ENCODE data around the gene IREB2. TPM values are rescaled to one million over a fixed set of nuclear protein-coding genes. Genes with fewer than 3 reads are reported as not detected.

The IREB2 gene
- total RNA-seq, 2 experiments from 2014 or later, result 67.0 to 69.6 TPM

GRCh38 chr15:78404796-78405195 lies 33.2 kb upstream of the IREB2 start:
- POLR2A ChIA-PET, result interaction anchor here (0.6 kb wide), 1 partner anchor 935 kb away, joined by 3 read pairs; no protein-coding TSS in a partner anchor
- CTCF ChIA-PET, result interaction anchor here (1.0 kb wide), 1 partner anchor 10 kb away, joined by 3 read pairs; no protein-coding TSS in a partner anchor

- ChIA-PET POLR2A (no interaction called here), CTCF (interaction anchor here (1.0 kb wide), 1 partner anchor 11 kb away, joined by 3 read pairs; no protein-coding TSS in a partner anchor)
Measured at GRCh38 chr15:78405336-78405924, 32.6 kb upstream of the IREB2 start.

- ChIA-PET POLR2A (interaction anchor here (0.5 kb wide), 1 partner anchor 18 kb away, joined by 3 read pairs; no protein-coding TSS in a partner anchor), CTCF (interaction anchor here (1.0 kb wide), 1 partner anchor 11 kb away, joined by 3 read pairs; no protein-coding TSS in a partner anchor)
Measured at GRCh38 chr15:78406016-78406585, 31.9 kb upstream of the IREB2 start.

- POLR2A ChIA-PET, result no interaction called here
Measured at GRCh38 chr15:78407608-78408354, 30.2 kb upstream of the IREB2 start.

DNA sequence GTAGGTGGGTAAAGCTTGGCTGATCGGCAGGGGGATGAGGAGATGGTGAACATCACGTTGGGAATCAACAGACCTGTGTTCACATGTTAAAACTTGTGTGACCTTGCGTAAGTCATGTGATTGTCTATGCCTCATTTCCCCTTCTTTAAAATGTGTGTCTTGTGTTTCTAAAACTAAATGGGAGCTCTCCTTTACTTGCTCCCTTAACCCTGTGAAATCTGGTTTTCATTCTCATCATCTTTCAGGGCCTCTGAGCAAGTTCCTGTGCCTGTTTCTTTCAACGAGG lies 29.7 kb upstream of the IREB2 start:
- POLR2A ChIA-PET, result no interaction called here
- CTCF ChIA-PET, result no interaction called here

More at GRCh38 chr15:78407608-78408354, 30.2 kb upstream of the IREB2 start:
- CTCF ChIA-PET, result no interaction called here

GRCh38 chr15:78408961-78409360 lies 29.1 kb upstream of the IREB2 start:
- CTCF ChIA-PET, result no interaction called here
- POLR2A ChIA-PET, result interaction anchor here (0.6 kb wide), 1 partner anchor 11 kb away, joined by 6 read pairs; no protein-coding TSS in a partner anchor

DNA sequence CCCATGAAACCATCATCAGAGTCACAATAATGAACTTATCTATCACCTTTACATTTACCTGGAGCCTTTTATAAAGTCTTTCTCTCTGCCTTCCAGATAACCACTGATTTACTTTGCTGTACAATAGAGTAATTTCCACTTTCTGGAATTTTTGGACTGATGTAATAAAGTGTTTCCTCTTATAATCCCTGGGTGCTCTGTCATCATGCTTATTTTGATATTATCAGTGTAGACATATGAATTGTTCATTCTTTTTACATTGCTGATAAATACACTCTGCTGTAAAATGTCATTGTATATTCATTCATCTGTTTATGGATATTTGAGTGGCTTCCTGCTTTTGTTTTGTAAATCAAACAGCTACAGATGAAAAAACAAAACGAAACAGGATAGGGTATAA lies 27.0 kb upstream of the IREB2 start:
- POLR2A ChIA-PET, result no interaction called here
- CTCF ChIA-PET, result interaction anchor here (1.3 kb wide), 1 partner anchor 12 kb away, joined by 6 read pairs; no protein-coding TSS in a partner anchor

DNA sequence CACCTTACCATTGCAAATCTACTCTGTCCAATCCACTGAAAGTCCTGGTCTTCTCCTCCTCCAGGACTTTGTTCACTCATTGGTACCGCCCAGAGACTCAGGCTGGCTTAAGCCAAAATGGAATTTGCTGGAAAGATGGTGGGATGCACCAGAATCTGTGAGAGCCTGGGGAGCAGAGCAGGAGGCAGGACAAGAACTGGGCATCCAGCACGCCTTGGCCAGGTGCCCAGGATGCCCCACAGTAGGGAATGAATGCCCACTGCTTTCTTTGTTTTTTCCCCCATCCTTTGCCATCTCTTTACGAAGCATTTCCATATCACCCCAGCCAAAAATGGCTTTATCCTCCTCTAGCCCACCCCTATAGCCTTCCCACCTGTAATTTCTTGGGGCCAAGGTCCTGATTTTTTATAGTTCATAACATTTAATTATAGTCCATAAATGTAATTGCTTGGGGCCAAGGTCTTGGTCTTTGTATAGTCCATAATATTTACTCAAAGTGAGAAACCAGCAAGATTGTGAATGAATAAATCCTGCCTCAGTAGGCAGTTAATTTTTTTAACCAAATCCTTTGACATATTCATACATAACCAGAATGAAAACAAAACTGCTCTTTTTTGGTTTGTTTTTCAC lies 23.3 kb upstream of the IREB2 start:
- ChIA-PET POLR2A (no interaction called here), CTCF (interaction anchor here (1.2 kb wide), 1 partner anchor 149 kb away, joined by 3 read pairs; no protein-coding TSS in a partner anchor)

DNA sequence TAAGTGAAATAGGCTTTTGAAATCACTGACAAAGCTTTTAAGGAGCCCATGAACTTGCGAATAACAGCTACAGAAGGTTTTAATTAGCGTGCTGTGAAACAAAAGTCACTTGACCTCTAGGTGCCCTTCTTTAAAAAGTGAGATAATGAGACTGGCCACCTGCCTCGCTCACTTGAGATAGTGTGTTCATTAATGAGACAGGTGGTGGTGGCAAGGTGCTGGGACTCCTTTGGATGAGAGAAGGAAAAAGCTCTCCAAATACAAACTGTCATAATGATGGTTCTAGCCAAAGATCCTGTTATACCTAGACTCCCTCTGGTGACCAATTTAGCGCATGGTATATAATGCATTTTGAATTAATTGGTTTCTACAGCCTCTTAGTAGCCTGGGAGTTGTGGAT lies 22.7 kb upstream of the IREB2 start:
- CTCF ChIA-PET, result interaction anchor here (1.2 kb wide), 1 partner anchor 149 kb away, joined by 3 read pairs; no protein-coding TSS in a partner anchor
- POLR2A ChIA-PET, result no interaction called here

GRCh38 chr15:78417754-78418630 lies 20.0 kb upstream of the IREB2 start:
- ChIA-PET POLR2A (no interaction called here), CTCF (interaction anchor here (0.7 kb wide), 1 partner anchor 109 kb away, joined by 3 read pairs; no protein-coding TSS in a partner anchor)

DNA sequence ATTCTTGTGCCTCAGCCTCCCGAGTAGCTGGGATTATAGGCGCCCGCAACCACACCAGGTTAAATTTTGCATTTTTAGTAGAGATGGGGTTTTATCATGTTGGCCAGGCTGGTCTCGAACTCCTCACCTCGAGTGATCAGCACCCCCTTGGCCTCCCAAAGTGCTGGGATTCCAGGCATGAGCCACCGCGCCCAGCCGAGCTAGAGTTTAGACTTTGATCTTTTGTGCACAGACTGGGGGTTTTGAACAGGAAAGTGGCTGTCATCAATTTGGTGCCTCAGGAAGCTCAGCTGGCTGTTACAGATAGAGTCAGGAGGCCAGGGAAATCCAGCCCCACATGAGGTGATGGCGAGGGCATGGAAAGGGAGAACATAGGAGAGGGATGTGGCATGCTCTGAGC lies 19.3 kb upstream of the IREB2 start:
- POLR2A ChIA-PET, result no interaction called here
- CTCF ChIA-PET, result interaction anchor here (0.7 kb wide), 1 partner anchor 110 kb away, joined by 3 read pairs; no protein-coding TSS in a partner anchor

DNA sequence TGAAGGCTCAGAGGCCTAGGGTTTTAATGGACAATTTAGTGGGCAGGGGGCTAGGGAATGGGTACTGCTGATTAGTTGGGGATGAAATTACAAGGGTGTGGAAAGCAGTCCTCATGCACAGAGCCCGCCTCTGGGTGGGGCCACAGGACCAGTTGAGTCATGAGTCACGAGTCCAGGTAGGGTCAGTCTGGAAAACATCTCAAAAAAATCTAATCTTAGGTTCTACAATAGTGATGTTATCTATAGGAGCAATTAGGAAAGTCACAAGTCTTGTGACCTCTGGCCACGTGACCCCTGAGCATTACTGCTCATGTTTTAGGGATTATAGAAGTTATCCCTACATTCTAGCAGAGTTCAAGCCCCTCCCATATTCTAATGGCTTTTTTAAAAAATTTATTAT lies 18.6 kb upstream of the IREB2 start:
- CTCF ChIA-PET, result no interaction called here
- POLR2A ChIA-PET, result no interaction called here

GRCh38 chr15:78420220-78420619 lies 17.8 kb upstream of the IREB2 start:
- CTCF ChIA-PET, result no interaction called here
- POLR2A ChIA-PET, result no interaction called here

DNA sequence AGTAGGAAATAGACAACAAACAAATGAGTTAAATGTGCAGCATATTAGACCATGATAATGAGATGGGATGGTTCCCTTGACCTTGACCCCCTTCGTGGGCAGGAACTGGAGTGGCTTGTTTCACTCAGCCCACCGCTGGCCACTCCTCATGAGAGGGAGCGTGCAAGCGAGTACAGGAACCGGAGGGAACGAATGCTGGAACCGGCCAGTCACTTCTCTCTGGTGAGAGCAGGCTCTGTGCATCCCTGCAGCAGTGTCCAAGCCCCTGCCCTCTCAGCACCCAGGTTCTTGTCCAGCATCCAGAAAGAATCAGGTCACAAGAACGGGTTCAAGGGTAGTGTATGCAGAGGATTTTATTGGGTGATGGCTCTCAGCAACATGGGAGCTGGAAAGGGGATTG lies 17.2 kb upstream of the IREB2 start:
- CTCF ChIA-PET, result interaction anchor here (1.2 kb wide), 1 partner anchor 113 kb away, joined by 4 read pairs; no protein-coding TSS in a partner anchor
- POLR2A ChIA-PET, result no interaction called here

DNA sequence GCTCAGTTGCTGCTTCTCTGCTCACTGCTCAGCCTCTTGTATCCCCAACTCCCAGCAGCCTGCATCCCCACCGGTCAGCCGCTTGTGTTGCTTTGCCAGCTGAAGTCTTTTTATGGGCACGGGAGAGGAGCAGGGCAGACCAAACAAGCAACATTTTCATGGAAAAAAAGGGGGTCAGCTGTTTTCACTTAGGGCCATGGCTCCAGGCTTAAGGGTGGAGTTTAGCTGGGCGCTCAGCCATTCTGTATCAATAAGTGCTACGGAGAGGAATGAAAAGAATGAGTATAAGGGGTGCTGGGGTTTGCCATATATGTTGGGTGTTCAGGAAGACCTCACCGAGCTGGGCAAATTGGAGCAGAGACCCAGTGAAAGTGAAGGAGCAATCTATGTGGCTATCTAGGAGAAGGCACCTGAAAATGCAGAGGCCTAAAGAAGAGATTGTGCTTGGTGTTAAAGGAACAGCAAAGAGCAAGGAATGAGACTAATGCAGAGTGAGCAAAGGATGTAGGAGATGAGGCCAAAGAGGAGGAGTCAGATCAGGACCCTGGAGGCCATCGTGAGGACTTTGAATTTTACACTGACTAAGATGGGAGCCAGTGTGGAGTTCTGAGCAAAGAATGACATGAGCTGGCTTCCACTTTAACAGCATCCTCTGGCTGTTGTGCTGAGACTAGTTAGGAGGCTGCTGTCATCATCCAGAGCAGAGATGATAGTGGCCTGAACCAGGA lies 16.6 kb upstream of the IREB2 start:
- ChIA-PET POLR2A (no interaction called here), CTCF (interaction anchor here (1.2 to 2.8 kb wide), 3 partner anchors 10 to 114 kb away, joined by 4 to 15 read pairs (median 6); partner anchors contain the start of gene IREB2)

- ChIA-PET POLR2A (no interaction called here), CTCF (interaction anchor here (0.5 to 2.8 kb wide), 12 partner anchors 8 to 458 kb away, joined by 3 to 15 read pairs (median 6); partner anchors contain the start of gene IREB2)
Measured at GRCh38 chr15:78422571-78423340, 15.3 kb upstream of the IREB2 start.

DNA sequence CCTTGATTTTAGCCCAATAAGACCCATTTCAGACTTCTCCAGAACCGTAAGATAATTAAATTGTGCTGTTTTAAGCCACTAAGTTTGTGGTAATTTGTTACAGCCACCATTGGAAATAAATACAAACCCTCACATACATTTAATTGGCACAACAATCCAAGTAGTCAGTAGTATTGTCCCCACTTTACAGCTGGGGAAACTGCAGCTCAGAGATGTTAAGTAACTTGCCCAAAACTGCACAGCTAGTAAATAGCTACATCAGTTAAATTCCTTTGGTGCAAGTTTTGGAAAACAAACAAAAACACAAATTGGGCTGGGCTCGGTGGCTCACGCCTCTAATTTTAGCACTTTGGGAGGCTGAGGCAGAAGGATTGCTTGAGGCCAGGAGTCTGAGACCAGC lies 13.3 kb upstream of the IREB2 start:
- CTCF ChIA-PET, result no interaction called here
- POLR2A ChIA-PET, result no interaction called here

DNA sequence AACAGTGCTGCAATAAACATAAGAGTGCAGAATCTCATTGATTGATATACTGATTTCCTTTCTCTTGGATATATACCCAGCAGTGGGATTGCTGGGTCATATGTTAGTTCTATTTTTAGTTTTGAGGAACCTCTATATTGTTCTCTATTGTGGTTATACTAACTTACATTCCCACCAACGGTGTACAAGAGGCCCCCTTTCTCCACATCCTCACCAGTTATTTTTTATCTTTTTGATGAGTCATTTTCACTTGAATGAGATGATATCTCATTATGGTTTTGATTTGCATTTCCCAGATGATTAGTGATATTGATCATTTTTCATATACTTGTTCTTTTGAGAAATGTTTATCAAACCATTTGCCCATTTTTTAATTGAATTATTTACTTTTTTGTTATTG lies 12.4 kb upstream of the IREB2 start:
- CTCF ChIA-PET, result no interaction called here
- POLR2A ChIA-PET, result no interaction called here

Data from activated CD8-positive, alpha-beta memory T cell treated with anti-CD3 and anti-CD28 coated beads for 36 hours (primary cell).